A673 (cell line): ENCODE data around the gene WNT3. TPM values are rescaled to one million over a fixed set of nuclear protein-coding genes. Genes with fewer than 3 reads are reported as not detected.
A peak's percentile ranks its signal among the peaks of the same experiment; 100 is the strongest.

Source experiments
- BruUV-seq: library from RNA; stranded (reverse); fragments of 400-500 nt; replicated peaks from 2 replicates; lab custom pipeline; 2021; lab: Mats Ljungman, UMichigan
- CTCF ChIA-PET: fragments of 300-600 bp; sonication (Branson Sonifier 250); formaldehyde crosslinking; loops from one replicate; lab custom pipeline; 2022; ENCODE audit warnings: antibody characterized with exemption; lab: Charles Lee
- POLR2A ChIA-PET: fragments of 300-600 bp; sonication (Branson Sonifier 250); formaldehyde crosslinking; loops from one replicate; lab custom pipeline; 2022; ENCODE audit warnings: antibody characterized with exemption; ENCODE audit not compliant: low non-redundant PET; lab: Charles Lee
- DNase-seq: peaks from one replicate; pipeline ENCODE4 v3.0.0-alpha.2; 2015; ENCODE audit warnings: low spot score
- H3K27ac ChIP-seq: fragments of 200-600 bp; sonication (generic); 2 replicates; pipeline ENCODE4 v1.5.1; 2016; ENCODE audit warnings: mixed run types, low read depth, mild to moderate bottlenecking, mixed read lengths, antibody characterized with exemption, low read length; ENCODE audit not compliant: poor library complexity, severe bottlenecking
- H3K27me3 ChIP-seq: fragments of 200-600 bp; sonication (generic); replicated peaks from 2 replicates; pipeline ENCODE4 v1.6.1; 2017; ENCODE audit warnings: mixed run types, low read depth, mild to moderate bottlenecking, mixed read lengths, antibody characterized with exemption, low read length; ENCODE audit not compliant: insufficient read depth, poor library complexity
- H3K36me3 ChIP-seq: fragments of 200-600 bp; sonication (generic); 2 replicates; pipeline ENCODE4 v1.6.1; 2016; ENCODE audit warnings: mixed run types, mild to moderate bottlenecking, mixed read lengths, antibody characterized with exemption, low read length; ENCODE audit not compliant: insufficient read depth, poor library complexity, severe bottlenecking
- H3K4me1 ChIP-seq: fragments of 200-600 bp; sonication (generic); 2 replicates; pipeline ENCODE4 v1.6.1; 2017; ENCODE audit warnings: mixed run types, mild to moderate bottlenecking, mixed read lengths, antibody characterized with exemption, low read length; ENCODE audit not compliant: insufficient read depth, poor library complexity, severe bottlenecking
- H3K4me3 ChIP-seq: fragments of 200-600 bp; sonication (generic); 2 replicates; pipeline ENCODE4 v1.5.1; 2016; ENCODE audit warnings: low read depth, mixed run types, mild to moderate bottlenecking, mixed read lengths, low read length; ENCODE audit not compliant: poor library complexity, severe bottlenecking
- H3K9me3 ChIP-seq: fragments of 200-600 bp; sonication (generic); 2 replicates; pipeline ENCODE4 v1.6.1; 2016; ENCODE audit warnings: mixed run types, low read depth, mild to moderate bottlenecking, mixed read lengths, antibody characterized with exemption, low read length; ENCODE audit not compliant: poor library complexity, severe bottlenecking
- CTCF ChIP-seq: fragments of 300-800, 200-600 bp; sonication (generic); conservative IDR thresholded peaks from 2 replicates; pipeline ENCODE4 v1.5.1; 2017; ENCODE audit warnings: low read depth, mild to moderate bottlenecking, antibody characterized with exemption, low read length, moderate library complexity, mixed read lengths
- EZH2 ChIP-seq: fragments of 200-600 bp; sonication (generic); IDR thresholded peaks from 2 replicates; pipeline ENCODE4 v1.6.1; 2017; ENCODE audit warnings: borderline replicate concordance, low read depth, mild to moderate bottlenecking, mixed read lengths, antibody characterized with exemption, low read length; ENCODE audit not compliant: poor library complexity, severe bottlenecking
- intact Hi-C: fragments of 100-400 bp; cut with micrococcal nuclease; formaldehyde crosslinking; loops from one replicate; pipeline ENCODE4 v1.10.0; 2022; ENCODE audit not compliant: unreplicated experiment
- total RNA-seq: library from RNA; stranded (reverse); gene quantifications from 2 replicates; pipeline ENCODE4 v1.2.3, GENCODE V29; 2021

WNT3 gene
- total RNA-seq, 1 experiment from 2014 or later: 1.3 TPM

- BruUV-seq: no TSS peak
- no peak overlapping the region for H3K4me3 ChIP-seq
- H3K27ac ChIP-seq: no peak overlapping the region
- ChIA-PET POLR2A (interaction anchor here (0.6 kb wide), 1 partner anchor 563 kb away, joined by 7 read pairs; no protein-coding TSS in a partner anchor), CTCF (no interaction called here)
- H3K36me3 ChIP-seq: no peaks in the 10 kb centered on the region
- DNase-seq: no peak
- no peaks in the 10 kb centered on the region for H3K9me3 ChIP-seq
- TF ChIP-seq EZH2: no peak
- no peak for TF ChIP-seq CTCF
- H3K27me3 ChIP-seq: no peaks in the 10 kb centered on the region
- H3K4me1 ChIP-seq: no peaks in the 10 kb centered on the region
- intact Hi-C loops: no loop called here
Observed at GRCh38 chr17:46780003-46780373, 38.5 kb downstream of the WNT3 start.

- intact Hi-C loops: no loop called here
- Histone ChIP-seq H3K4me1 (no peaks in the 10 kb centered on the region), H3K27ac (no peak overlapping the region), H3K27me3 (no peaks in the 10 kb centered on the region), H3K9me3 (no peaks in the 10 kb centered on the region), H3K4me3 (no peak overlapping the region), H3K36me3 (no peaks in the 10 kb centered on the region)
- CTCF ChIA-PET: no interaction called here
- POLR2A ChIA-PET: no interaction called here
- no TSS peak for BruUV-seq
- TF ChIP-seq EZH2 (no peak), CTCF (no peak)
- DNase-seq: peak; percentile 29
Observed at GRCh38 chr17:46777943-46778915, 40.3 kb downstream of the WNT3 start.

GRCh38 chr17:46776298-46777005, 42.0 kb downstream of the WNT3 start:
- no peaks in the 10 kb centered on the region for H3K4me1 ChIP-seq
- ChIA-PET POLR2A (no interaction called here), CTCF (no interaction called here)
- no peak for DNase-seq
- H3K27ac ChIP-seq: no peak overlapping the region
- no peaks in the 10 kb centered on the region for H3K27me3 ChIP-seq
- no peaks in the 10 kb centered on the region for H3K36me3 ChIP-seq
- TF ChIP-seq EZH2: no peak
- no peak for TF ChIP-seq CTCF
- H3K9me3 ChIP-seq: no peaks in the 10 kb centered on the region
- BruUV-seq: no TSS peak
- intact Hi-C loops: no loop called here
- H3K4me3 ChIP-seq: no peak overlapping the region
